Sigmoid colon (tissue), 4 donors: Measurements from ENCODE around the gene PPP2R2C.

Source experiments
- CTCF ChIP-seq, 4 experiments: fragments of 450-650 bp in 3 of 4; fragments of 200-600 bp in 1 of 4; IDR thresholded peaks; one replicate each; pipeline ENCODE4 v1.5.1; 2016 to 2019; ENCODE audit warnings: antibody characterized with exemption in 4 of 4, mild to moderate bottlenecking in 3 of 4, moderate library complexity in 2 of 4
- EP300 ChIP-seq, 4 donors: sonication (generic); formaldehyde crosslinking; IDR thresholded peaks; one replicate each; pipeline ENCODE4 v1.6.1; 2017; ENCODE audit warnings: antibody characterized with exemption in 4 of 4
- POLR2A ChIP-seq, 2 donors: fragments of 450-650 bp; IDR thresholded peaks; one replicate each; pipeline ENCODE4 v1.6.1; 2016; ENCODE audit warnings: antibody characterized with exemption in 2 of 2, mild to moderate bottlenecking in 2 of 2, moderate library complexity in 2 of 2
- POLR2AphosphoS5 ChIP-seq, 4 donors: sonication (generic); formaldehyde crosslinking; IDR thresholded peaks; one replicate each; pipeline ENCODE4 v1.6.1; 2017; ENCODE audit warnings: antibody characterized with exemption in 4 of 4

- TF ChIP-seq CTCF (IDR thresholded peaks at IDR 0.05) = no peak
- no peak for TF ChIP-seq POLR2A (IDR thresholded peaks at IDR 0.05)
- TF ChIP-seq EP300 (IDR thresholded peaks at IDR 0.05) = no peak
- no peak for TF ChIP-seq POLR2AphosphoS5 (IDR thresholded peaks at IDR 0.05)
These were observed 8.8 kb downstream of the PPP2R2C start for GRCh38 chr4:6463311-6464289.
